Measurements from ENCODE around the gene PLD2.
A peak's percentile ranks its signal among the peaks of the same experiment; 100 is the strongest.

Gene PLD2

GRCh38 chr17:4846635-4847390 is 39.9 kb downstream of the PLD2 start:
- no peak for TF ChIP-seq CTCF (conservative IDR thresholded peaks at IDR 0.05; ENCODE audit: control insufficient read depth, insufficient read depth, low read depth, low read length)
- no peak overlapping the region for H3K4me3 ChIP-seq (ENCODE audit: control insufficient read depth, low read depth, low read length)
- DNase-seq (ENCODE audit: low read depth): no peak

DNA sequence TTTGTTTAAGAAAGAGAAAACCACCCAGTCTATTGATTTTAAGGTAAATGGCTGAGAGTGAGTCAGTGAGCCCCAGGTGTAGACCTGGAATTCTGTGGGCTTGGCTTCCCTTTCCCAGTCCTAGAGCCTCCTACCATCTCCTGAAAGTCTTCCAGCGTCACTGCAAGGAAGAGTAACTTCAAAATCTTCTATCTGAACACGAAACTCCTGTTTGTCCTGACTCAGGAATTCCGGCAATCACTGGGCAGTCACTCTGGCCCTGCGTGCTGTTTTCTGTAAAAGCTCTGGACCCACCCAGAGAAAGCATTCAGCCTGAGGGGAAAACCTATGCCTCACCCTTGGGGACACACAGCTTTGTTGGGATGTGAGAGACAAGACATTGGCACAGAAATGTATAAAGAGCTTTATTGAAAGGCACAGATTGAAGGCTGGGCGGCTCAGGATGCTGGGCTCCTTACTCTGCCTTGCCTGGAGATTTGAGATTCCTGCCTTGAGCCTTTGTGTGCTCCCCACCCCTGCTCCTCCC is 42.1 kb downstream of the PLD2 start:
- TF ChIP-seq CTCF (conservative IDR thresholded peaks at IDR 0.05; ENCODE audit: control insufficient read depth, insufficient read depth, low read depth, low read length): no peak
- H3K4me3 ChIP-seq (ENCODE audit: control insufficient read depth, low read depth, low read length): no peak overlapping the region
- DNase-seq (ENCODE audit: low read depth): no peak

DNA sequence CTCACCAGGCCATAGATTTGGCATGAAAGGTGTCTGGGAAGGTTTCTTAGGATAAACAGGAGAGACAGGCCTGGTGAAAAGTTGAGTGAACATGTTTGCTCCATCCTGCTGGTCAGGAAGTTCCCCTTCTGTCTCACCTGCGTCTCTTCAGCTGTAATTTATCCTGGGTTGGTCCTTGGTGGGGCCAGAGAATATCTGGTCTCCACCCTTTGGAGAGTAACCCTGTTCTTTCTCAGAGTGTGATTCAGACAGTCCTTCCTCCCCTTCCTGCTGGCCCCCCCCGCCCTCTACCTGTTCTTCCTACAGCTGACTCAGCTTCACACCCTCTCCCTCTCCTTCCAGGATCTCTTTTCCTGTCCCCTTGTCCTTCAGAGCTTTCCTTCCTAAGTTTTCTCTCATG is 43.3 kb downstream of the PLD2 start:
- TF ChIP-seq CTCF (conservative IDR thresholded peaks at IDR 0.05; ENCODE audit: control insufficient read depth, insufficient read depth, low read depth, low read length): no peak
- DNase-seq (ENCODE audit: low read depth): no peak
- no peak overlapping the region for H3K4me3 ChIP-seq (ENCODE audit: control insufficient read depth, low read depth, low read length)

DNA sequence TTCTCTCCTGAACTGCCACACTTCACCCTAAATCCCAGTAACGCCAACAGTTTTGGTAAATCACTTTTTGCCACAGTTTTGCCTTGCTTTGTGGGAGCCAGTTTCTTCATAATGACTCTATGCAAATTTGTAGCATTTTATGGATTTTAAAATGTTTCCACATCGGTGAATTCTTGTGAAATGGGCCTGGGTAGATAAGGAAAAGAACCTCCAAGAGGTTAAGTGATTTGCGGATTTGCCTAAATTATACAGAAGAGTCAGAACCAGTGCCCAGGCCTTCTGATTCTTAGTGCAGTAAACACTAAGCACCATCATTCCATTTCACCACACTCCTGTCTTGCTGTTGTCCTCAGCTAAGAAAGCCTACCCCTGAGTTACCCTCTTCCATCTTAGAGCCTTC is 44.1 kb downstream of the PLD2 start:
- TF ChIP-seq CTCF (conservative IDR thresholded peaks at IDR 0.05; ENCODE audit: control insufficient read depth, insufficient read depth, low read depth, low read length): no peak
- no peak for DNase-seq (ENCODE audit: low read depth)
- no peak overlapping the region for H3K4me3 ChIP-seq (ENCODE audit: control insufficient read depth, low read depth, low read length)

DNA sequence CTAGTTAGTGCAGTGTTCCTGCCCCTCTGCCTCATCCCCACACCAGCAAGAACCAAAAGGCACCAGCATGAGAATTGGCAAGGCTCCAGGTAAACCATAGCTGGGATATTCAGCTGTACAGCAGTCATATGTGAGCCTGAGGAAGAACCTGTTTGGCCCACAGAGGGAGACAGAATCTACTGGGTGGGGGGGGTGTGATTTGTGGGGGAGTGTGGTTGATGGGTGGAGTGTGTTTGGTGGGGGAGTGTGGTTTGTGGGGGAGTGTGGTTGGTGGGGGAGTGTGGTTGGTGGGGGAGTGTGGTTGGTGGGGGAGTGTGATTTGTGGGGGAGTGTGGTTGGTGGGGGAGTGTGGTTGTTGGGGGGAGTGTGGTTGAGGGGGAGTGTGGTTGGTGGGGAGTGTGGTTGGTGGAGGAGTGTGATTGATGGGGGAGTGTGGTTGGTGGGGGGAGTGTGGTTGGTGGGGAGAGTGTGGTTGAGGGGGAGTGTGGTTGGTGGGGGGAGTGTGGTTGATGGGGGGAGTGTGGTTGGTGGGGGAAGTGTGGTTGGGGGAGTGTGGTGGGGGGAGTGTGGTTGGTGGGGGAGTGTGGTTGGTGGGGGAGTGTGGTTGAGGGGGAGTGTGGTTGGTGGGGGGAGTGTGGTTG is 45.7 kb downstream of the PLD2 start:
- no peak overlapping the region for H3K4me3 ChIP-seq (ENCODE audit: control insufficient read depth, low read depth, low read length)
- no peak for TF ChIP-seq CTCF (conservative IDR thresholded peaks at IDR 0.05; ENCODE audit: control insufficient read depth, insufficient read depth, low read depth, low read length)
- DNase-seq (ENCODE audit: low read depth): peak; percentile 58

DNA sequence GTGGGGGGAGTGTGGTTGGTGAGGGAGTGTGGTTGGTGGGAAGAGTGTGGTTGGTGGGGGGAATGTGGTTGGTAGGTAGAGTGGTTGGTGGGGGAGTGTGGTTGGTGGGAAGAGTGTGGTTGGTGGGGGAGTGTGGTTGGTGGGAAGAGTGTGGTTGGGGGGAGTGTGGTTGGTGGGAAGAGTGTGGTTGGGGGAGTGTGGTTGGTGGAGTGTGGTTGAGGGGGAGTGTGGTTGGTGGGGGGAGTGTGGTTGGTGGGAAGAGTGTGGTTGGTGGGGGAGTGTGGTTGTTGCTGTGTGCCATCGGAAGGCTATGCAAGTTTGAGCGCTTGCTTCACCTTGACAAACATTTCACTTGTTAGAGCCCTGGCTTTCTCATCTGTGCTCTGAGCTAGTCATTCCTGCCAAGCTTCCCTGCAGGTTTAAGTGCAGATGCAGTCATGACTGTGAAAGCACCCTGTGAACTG is 46.3 kb downstream of the PLD2 start:
- no peak for TF ChIP-seq CTCF (conservative IDR thresholded peaks at IDR 0.05; ENCODE audit: control insufficient read depth, insufficient read depth, low read depth, low read length)
- no peak for DNase-seq (ENCODE audit: low read depth)
- H3K4me3 ChIP-seq (ENCODE audit: control insufficient read depth, low read depth, low read length): no peak overlapping the region
